Ammon's horn (tissue), 1 donor: ENCODE measurements around the gene MSRB3.
A peak's percentile ranks its signal among the peaks of the same experiment; 100 is the strongest.
"Not testable (repeated sequence)": the region's sequence is repeated elsewhere in the genome, so short reads cannot be mapped to it uniquely, and the experiment has no call there.

ENCODE experiments used
- DNase-seq: peaks from one replicate; pipeline ENCODE4 v3.0.0-alpha.2; 2016; ENCODE audit warnings: low spot score

Gene MSRB3

GRCh38 chr12:65278576-65279368 lies at the start of gene MSRB3:
MSRB3 (plus strand) TSS chr12:65278683; CDS start chr12:65308580, 29,897 bp downstream.
- DNase-seq: peak; percentile 69

- DNase-seq: no peak
Observed at GRCh38 chr12:65229441-65229840, 49.0 kb upstream of the MSRB3 start.

GRCh38 chr12:65232476-65233077 lies 45.9 kb upstream of the MSRB3 start:
- no peak for DNase-seq

GRCh38 chr12:65237153-65237552 lies 41.3 kb upstream of the MSRB3 start:
- DNase-seq: no peak

GRCh38 chr12:65238609-65239008 lies 39.9 kb upstream of the MSRB3 start:
- no peak for DNase-seq

- DNase-seq: no peak
Observed at GRCh38 chr12:65248656-65249633, 29.5 kb upstream of the MSRB3 start.

- no peak for DNase-seq
Observed at GRCh38 chr12:65252515-65252914, 26.0 kb upstream of the MSRB3 start.

- DNase-seq: no peak
Observed at GRCh38 chr12:65257986-65258385, 20.5 kb upstream of the MSRB3 start.

GRCh38 chr12:65259501-65259900 lies 19.0 kb upstream of the MSRB3 start:
- DNase-seq: no peak

- DNase-seq: no peak
Observed at GRCh38 chr12:65263777-65264176, 14.7 kb upstream of the MSRB3 start.

GRCh38 chr12:65266408-65266807 lies 12.1 kb upstream of the MSRB3 start:
- no peak for DNase-seq

- no peak for DNase-seq
Observed at GRCh38 chr12:65269603-65270002, 8.9 kb upstream of the MSRB3 start.

- DNase-seq: no peak
Observed at GRCh38 chr12:65274602-65275272, 3.7 kb upstream of the MSRB3 start.

GRCh38 chr12:65275627-65276026 lies 2.9 kb upstream of the MSRB3 start:
- DNase-seq: peak; percentile 13

- DNase-seq: no peak
Observed at GRCh38 chr12:65276916-65277530, 1.5 kb upstream of the MSRB3 start.

- peak; percentile 4 for DNase-seq
Observed at GRCh38 chr12:65277994-65278575, 398 bp upstream of the MSRB3 start.

- DNase-seq: peak; percentile 23
Observed at GRCh38 chr12:65279369-65280112, 1.1 kb downstream of the MSRB3 start.

GRCh38 chr12:65280306-65280705 lies 1.8 kb downstream of the MSRB3 start:
- DNase-seq: no peak

- DNase-seq: no peak
Observed at GRCh38 chr12:65282840-65283239, 4.4 kb downstream of the MSRB3 start.

- DNase-seq: not testable (repeated sequence)
Observed at GRCh38 chr12:65285532-65285931, 7.0 kb downstream of the MSRB3 start.
